Right renal pelvis (tissue), 4 donors: Measurements from ENCODE around the gene HNRNPC. TPM values are rescaled to one million over a fixed set of nuclear protein-coding genes. Genes with fewer than 3 reads are reported as not detected.
"Not testable (repeated sequence)": the region's sequence is repeated elsewhere in the genome, so short reads cannot be mapped to it uniquely, and the experiment has no call there.

Experiments
- DNase-seq, 4 donors: peaks; one replicate each; pipeline ENCODE4 v3.0.0-alpha.2; 2013; ENCODE audit warnings: low read depth in 4 of 4, low spot score in 3 of 4, missing footprints in 1 of 4
- polyA plus RNA-seq, 4 donors: library from polyadenylated mRNA; unstranded; fragments of 120-200 nt; gene quantifications; one replicate each; pipeline ENCODE4 v1.2.1, GENCODE V29; 2013; ENCODE audit not compliant: insufficient read length in 4 of 4

The HNRNPC gene
- polyA plus RNA-seq, 4 donors = 905 to 979 (median 962) TPM

DNA sequence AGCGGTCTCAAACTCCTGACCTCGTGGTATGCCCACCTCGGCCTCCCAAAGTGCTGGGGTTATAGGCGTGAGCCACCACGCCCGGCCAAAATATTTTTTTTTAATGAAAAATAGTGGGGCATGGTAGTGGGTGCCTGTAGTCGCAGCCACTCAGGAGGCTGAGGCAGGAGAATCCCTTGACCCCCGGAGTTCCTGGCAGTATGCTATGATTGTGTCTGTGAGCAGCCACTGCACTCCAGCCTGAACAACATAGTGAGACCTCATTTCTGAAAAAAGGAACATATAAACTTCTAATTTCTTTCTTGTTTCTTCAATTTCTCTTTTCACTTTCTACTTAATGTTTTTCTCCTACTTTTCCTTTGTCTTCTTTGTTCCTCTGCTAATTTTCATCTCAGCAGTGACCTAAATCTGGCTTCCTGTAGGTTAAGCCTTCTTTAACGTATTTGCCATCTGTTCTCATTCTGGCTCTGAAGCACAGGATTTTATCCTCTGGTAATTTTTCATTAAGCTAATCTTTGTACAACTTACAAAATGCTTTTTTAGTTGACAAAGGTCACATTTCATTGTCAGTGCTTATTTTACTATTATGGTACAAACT is 6.1 kb upstream of the HNRNPC start:
- no peak for DNase-seq

GRCh38 chr14:21272661-21273060 is 3.4 kb upstream of the HNRNPC start:
- DNase-seq = not testable (repeated sequence)

- DNase-seq = peak in 2 of 4 donors; percentile 35 to 47
Observed at GRCh38 chr14:21268617-21269251, 508 bp downstream of the HNRNPC start.

GRCh38 chr14:21267886-21268616 is 1.2 kb downstream of the HNRNPC start:
- peak in 1 of 4 donors; percentile 18 for DNase-seq

DNA sequence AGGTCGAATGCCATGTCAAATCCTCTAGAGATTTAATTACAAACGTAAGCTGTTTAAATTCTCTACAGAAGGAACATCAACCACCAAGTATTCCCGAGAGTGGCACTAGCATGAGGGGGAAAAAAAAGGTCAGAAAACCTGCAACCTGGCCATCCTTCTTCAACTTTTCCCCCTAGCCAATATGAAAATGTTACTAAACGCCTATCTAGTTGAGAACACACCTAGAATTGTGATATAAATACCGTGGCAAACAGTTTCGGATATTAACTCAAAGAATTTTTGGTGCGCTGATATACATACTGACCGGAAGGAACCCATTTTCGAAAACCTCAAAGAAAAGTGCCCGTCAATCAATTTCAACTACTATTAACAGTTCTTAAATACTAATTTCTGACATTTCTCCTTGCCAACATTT is 1.8 kb downstream of the HNRNPC start:
- DNase-seq = no peak

GRCh38 chr14:21264025-21264801 is 5.0 kb downstream of the HNRNPC start:
- DNase-seq = no peak

GRCh38 chr14:21263284-21264024 is 5.8 kb downstream of the HNRNPC start:
- no peak for DNase-seq

- no peak for DNase-seq
Observed at GRCh38 chr14:21262410-21262809, 6.8 kb downstream of the HNRNPC start.

GRCh38 chr14:21261824-21262223 is 7.4 kb downstream of the HNRNPC start:
- DNase-seq = no peak

DNA sequence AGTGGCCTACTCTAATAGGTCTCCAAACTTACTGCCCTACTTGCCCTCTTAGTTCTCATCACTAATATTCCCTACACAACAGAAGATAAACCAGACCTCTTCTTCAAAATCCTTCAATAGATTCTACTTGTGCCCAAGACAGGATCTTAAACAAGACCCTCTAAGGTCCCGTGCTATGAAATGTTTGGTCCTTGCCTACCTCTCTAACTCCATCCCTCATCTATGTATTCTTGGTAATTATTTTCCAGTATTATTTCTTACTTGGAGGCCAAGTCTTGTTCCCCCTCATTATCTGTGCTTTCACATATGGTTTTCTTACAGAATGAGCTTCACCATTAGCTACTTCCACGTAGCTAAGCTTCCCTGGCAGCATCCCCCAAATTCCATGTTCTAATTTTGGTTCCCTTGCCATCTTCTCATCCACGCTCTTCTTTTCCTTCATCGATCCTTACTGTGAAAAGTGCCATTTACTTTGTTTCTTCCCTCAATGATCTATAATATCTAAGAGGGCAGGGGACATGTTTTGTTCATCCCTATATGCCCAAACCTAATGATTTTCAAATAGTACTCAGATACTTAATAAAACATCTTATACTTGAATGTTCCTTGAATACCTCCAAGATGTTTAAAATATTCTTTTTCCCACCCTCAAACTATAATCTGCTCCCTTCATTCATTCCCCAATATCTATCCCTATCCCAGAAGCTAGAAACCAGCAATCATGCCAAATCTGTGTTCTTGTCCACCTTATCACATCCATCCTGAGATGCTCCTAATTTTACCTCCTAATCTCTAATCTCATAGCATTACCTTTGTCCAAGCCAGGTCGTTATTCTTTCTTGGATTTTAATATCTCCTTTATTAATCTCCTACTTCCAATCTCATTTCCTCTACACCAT is 10.1 kb downstream of the HNRNPC start:
- DNase-seq = no peak

DNA sequence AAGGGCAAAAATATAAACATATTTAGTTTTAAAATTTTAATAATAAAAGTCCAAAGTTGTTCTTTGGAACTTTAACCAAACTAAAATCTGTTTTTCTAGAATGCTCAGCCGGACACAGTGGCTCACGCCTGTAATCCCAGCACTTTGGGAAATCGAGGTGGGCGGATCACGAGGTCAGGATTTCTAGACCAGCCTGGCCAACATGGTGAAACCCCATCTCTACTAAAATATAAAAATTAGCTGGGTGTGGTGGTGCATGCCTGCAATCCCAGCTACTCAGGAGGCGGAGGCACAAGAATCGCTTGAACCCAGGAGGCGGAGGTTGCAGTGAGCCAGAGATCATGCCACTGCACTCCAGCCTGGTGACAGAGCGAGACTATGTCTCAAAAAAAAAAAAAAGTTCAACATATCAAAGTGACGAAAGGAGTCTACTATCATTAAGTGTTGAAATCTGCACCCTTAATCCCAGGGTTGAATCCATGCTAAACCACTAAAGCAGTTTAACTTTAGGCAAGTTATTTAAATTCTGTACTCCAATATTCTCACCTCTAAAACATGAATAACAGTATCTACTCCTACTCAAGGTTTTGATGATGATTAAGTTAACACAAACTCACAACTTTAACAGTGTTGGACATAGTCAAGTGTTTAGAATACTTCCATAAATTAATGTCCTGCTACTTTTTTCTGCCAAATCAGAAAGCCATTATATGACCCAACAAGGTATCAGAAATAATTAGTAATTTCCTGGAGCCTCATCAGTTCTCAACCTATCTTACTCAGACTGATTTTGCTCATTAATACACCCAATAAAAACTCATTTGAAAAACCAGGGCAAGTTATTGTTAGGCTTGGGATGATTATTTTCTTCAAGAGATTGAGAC is 11.0 kb downstream of the HNRNPC start:
- no peak for DNase-seq

DNA sequence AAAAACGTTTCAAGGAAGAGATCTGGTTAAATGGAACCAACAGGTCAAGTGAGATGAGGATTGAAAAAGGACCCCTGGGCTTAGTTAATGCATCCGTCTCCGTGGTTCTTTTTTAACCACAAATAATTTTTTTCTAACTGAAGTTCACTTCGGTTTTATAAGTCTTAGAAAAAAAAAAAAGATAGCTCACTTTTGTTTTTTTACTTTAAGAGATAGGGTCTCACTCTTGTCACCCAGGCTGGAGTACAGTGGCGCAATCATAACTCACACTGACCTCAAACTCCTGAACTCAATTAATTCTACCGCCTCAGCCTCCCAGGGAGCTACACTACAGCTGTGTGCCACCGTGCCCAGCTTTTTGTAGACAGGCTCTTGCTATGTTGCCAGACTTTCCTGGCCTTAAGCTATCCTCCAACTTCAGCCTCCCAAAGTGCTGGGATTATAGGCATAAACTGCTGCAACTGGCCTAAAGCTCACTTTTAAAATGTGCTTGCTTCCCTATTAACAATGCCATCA is 11.8 kb downstream of the HNRNPC start:
- no peak for DNase-seq

DNA sequence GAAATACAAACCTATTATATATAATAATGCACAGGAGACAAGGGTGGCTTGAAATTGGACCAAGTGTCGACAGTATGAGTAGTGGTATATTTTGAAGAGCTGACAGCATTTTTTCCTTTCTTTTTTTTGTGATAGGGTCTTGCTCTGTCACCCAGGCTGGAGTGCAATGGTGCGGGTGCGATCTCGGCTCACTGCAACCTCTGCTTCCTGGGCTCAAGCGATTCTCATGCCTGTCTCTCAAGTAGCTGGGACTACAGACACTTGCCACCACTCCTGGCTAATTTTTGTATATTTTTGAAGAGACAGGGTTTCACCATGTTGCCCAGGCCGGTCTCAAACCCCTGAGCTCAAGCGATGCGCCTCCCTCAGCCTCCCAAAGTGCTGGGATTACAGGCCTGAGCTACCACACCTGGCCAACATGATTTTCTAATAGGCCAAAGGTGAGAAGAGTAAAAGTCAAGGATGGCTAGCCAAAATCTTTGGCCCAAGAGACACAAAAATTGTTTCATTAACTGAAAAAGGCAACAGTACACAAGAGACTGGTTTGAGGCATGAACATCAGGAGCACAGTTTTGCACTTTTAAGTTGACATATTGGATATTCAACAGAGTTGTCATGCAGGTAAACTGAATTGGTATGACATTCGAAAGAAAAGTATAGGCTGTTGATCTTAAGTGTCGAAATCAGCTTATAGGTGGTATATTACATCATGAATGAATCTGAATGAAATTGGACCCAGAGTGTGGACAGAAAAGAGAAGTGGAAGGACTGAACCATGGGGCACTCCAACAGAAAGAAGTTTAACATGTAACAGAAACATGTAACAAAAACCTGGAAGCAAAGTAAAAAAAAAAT is 12.5 kb downstream of the HNRNPC start:
- DNase-seq = no peak

- DNase-seq = not testable (repeated sequence)
Observed at GRCh38 chr14:21256102-21256447, 13.2 kb downstream of the HNRNPC start.

DNA sequence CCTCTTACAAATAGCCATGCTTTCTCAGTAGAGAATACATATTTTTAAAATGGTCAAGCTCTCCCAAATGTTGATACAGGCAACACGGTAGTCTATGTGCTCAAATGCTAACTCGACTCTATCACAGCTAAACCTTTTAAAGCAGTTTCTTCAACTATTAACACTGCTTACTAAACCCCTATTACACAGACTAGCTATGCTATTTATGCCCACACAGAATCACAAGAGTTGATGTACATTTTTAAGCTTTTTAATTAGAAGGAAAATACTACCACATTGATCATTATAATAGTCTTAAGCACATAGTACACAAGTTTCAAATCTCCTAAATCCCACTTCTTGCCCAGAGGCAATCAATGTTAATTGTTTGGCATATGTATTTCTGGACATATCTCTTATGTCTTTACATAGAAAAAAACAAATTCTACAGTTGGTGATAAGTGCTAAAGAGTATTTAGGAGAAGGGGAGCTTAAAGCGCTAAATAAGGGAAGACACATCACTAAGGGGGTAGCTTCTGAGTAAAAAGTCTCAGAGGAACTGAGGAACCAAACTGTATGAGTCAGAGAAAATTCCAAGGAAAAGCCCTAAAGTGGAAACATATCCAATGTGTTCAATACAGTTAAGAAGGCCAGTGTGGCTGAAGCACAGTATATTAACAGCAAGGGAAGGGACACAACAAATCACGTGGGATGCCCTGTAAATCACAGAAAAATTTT is 13.7 kb downstream of the HNRNPC start:
- no peak for DNase-seq

DNA sequence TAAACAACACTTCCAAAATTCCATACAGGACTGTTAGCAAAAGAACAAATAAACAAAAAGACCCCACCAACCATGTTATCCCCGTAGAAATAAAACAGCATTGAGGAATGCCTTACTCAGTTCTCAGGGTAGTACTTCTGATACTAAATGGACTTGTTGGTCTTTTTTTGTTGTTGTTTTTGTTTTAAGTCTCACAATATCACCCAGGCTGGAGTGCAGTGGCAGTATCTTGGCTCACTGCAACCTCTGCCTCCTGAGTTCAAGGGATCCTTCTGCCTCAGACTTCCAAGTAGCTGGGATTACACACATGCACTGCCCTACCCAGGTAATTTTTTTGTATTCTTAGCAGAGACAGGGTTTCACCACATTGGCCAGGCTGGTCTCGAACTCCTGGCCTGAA is 17.1 kb downstream of the HNRNPC start:
- DNase-seq = no peak

- no peak for DNase-seq
Observed at GRCh38 chr14:21251215-21251614, 18.0 kb downstream of the HNRNPC start.
